ENCODE results near the gene SLK. TPM values are rescaled to one million over a fixed set of nuclear protein-coding genes. Genes with fewer than 3 reads are reported as not detected.

Gene SLK
- total and polyA plus RNA-seq, 12 donors, result 6.7 to 75.4 (median 30.6) TPM

- Histone ChIP-seq H3K27ac (no peak overlapping the region), H3K36me3 (replicated peaks in 1 of 2) (no peaks in the 10 kb centered on the region), H3K9me3 (replicated peaks in 1 of 3) (no peaks in the 10 kb centered on the region), H3K4me1 (replicated peaks in 1 of 2) (no peaks in the 10 kb centered on the region), H3K4me3 (no peak overlapping the region), H3K27me3 (no peaks in the 10 kb centered on the region)
- intact Hi-C loops (cut with DNase I), result no loop called here
- DNase-seq, result no peak
- WGBS, 4 donors, result 75 to 81% (median 79%) methylated on average over 3 of the region's 3 CpGs
- TF ChIP-seq POLR2A (IDR thresholded peaks at IDR 0.05), result no peak
- no peak for TF ChIP-seq CTCF (IDR thresholded peaks at IDR 0.05)
Observed at GRCh38 chr10:103960103-103960502, 6.8 kb upstream of the SLK start.

- no peaks in the 10 kb centered on the region for H3K9me3 ChIP-seq (replicated peaks in 1 of 3)
- TF ChIP-seq CTCF (IDR thresholded peaks at IDR 0.05) (peak in 1 of 6 experiments; percentile 33), POLR2A (IDR thresholded peaks at IDR 0.05) (peak in 1 of 2 donors; percentile 40)
- H3K27me3 ChIP-seq, result no peaks in the 10 kb centered on the region
- H3K36me3 ChIP-seq (replicated peaks in 1 of 2), result no peaks in the 10 kb centered on the region
- peak overlapping the region; percentile 24 to 98 (median 95) for H3K27ac ChIP-seq
- 0% methylated on average over 18 to 55 of the region's 55 CpGs for WGBS, 4 donors
- intact Hi-C loops (cut with DNase I), result loop anchor here in 1 of 2 donors (5.0 kb wide), 1 partner anchor 50 kb away; the partner anchor contains the start of gene STN1
- H3K4me1 ChIP-seq (replicated peaks in 1 of 2), result peaks cover 20 to 38% of the 10 kb centered on the region in 2 donors
- peak in 5 of 7 donors; percentile 17 to 34 (median 24) for DNase-seq
- H3K4me3 ChIP-seq, result peak overlapping the region; percentile 52 to 99 (median 68)
Observed at GRCh38 chr10:103967448-103968071, 620 bp downstream of the SLK start.

- DNase-seq, result no peak
- peak overlapping the region in 3 of 5 donors; percentile 38 to 96 (median 95) for H3K27ac ChIP-seq
- H3K27me3 ChIP-seq, result no peaks in the 10 kb centered on the region
- no peaks in the 10 kb centered on the region for H3K9me3 ChIP-seq (replicated peaks in 1 of 3)
- H3K4me3 ChIP-seq, result peak overlapping the region in 3 of 4 donors; percentile 5 to 99 (median 61)
- H3K36me3 ChIP-seq (replicated peaks in 1 of 2), result no peaks in the 10 kb centered on the region
- 33 to 42% (median 35%) methylated on average over 22 to 23 of the region's 23 CpGs for WGBS, 4 donors
- TF ChIP-seq POLR2A (IDR thresholded peaks at IDR 0.05) (no peak), CTCF (IDR thresholded peaks at IDR 0.05) (no peak)
- H3K4me1 ChIP-seq (replicated peaks in 1 of 2), result peaks cover 23 to 47% of the 10 kb centered on the region in 2 donors
- intact Hi-C loops (cut with DNase I), result loop anchor here in 1 of 2 donors (5.0 kb wide), 1 partner anchor 51 kb away; the partner anchor contains the start of gene STN1
Observed at GRCh38 chr10:103968441-103969391, 1.8 kb downstream of the SLK start.

GRCh38 chr10:103969436-103969835 lies 2.5 kb downstream of the SLK start:
- no peaks in the 10 kb centered on the region for H3K36me3 ChIP-seq (replicated peaks in 1 of 2)
- H3K4me3 ChIP-seq, result peak overlapping the region in 2 of 4 donors; percentile 17 to 99
- TF ChIP-seq CTCF (IDR thresholded peaks at IDR 0.05), result no peak
- TF ChIP-seq POLR2A (IDR thresholded peaks at IDR 0.05), result no peak
- peaks cover 23 to 47% of the 10 kb centered on the region in 2 donors for H3K4me1 ChIP-seq (replicated peaks in 1 of 2)
- H3K9me3 ChIP-seq (replicated peaks in 1 of 3), result no peaks in the 10 kb centered on the region
- 10 to 23% (median 11%) methylated on average over 4 of the region's 4 CpGs for WGBS, 4 donors
- DNase-seq, result no peak
- peak overlapping the region in 3 of 5 donors; percentile 27 to 38 (median 34) for H3K27ac ChIP-seq
- H3K27me3 ChIP-seq, result no peaks in the 10 kb centered on the region
- intact Hi-C loops (cut with DNase I), result loop anchor here in 1 of 2 donors (5.0 kb wide), 1 partner anchor 52 kb away; the partner anchor contains the start of gene STN1
